Calu3 (cell line): ENCODE data around the gene HOXA10. TPM values are rescaled to one million over a fixed set of nuclear protein-coding genes. Genes with fewer than 3 reads are reported as not detected.

Experiments
- BruUV-seq: library from RNA; stranded (reverse); fragments of 400-500 nt; replicated peaks from 2 replicates; lab custom pipeline; 2021; lab: Mats Ljungman, UMichigan
- CTCF ChIA-PET: fragments of 300-600 bp; sonication (Branson Sonifier 250); formaldehyde crosslinking; loops from one replicate; lab custom pipeline; 2022; ENCODE audit warnings: antibody characterized with exemption; lab: Charles Lee
- DNase-seq: peaks from one replicate; pipeline ENCODE4 v3.0.0; 2022
- H3K27ac Mint-ChIP-seq: one replicate; pipeline ENCODE4 v1.8.0; 2022; ENCODE audit warnings: mixed read lengths; ENCODE audit not compliant: unreplicated experiment
- H3K27me3 Mint-ChIP-seq: one replicate; pipeline ENCODE4 v1.8.0; 2022; ENCODE audit warnings: mixed read lengths; ENCODE audit not compliant: unreplicated experiment
- H3K36me3 Mint-ChIP-seq: one replicate; pipeline ENCODE4 v1.8.0; 2022; ENCODE audit warnings: mild to moderate bottlenecking, moderate library complexity, mixed read lengths; ENCODE audit not compliant: insufficient read depth, unreplicated experiment
- H3K4me1 Mint-ChIP-seq: one replicate; pipeline ENCODE4 v1.8.0; 2022; ENCODE audit warnings: mild to moderate bottlenecking, low read depth, mixed read lengths; ENCODE audit not compliant: unreplicated experiment
- H3K4me3 Mint-ChIP-seq: one replicate; pipeline ENCODE4 v1.8.0; 2022; ENCODE audit warnings: mild to moderate bottlenecking, low read depth, moderate library complexity, mixed read lengths; ENCODE audit not compliant: unreplicated experiment
- H3K9me3 Mint-ChIP-seq: one replicate; pipeline ENCODE4 v1.8.0; 2022; ENCODE audit warnings: low read depth, mixed read lengths; ENCODE audit not compliant: unreplicated experiment
- CTCF ChIP-seq: fragments of 200-600 bp; IDR thresholded peaks from one replicate; pipeline ENCODE4 v1.8.0; 2022; ENCODE audit warnings: antibody characterized with exemption; ENCODE audit not compliant: unreplicated experiment
- intact Hi-C: fragments of 100-400 bp; cut with micrococcal nuclease; formaldehyde crosslinking; loops from one replicate; pipeline ENCODE4 v1.10.0; 2022; ENCODE audit not compliant: unreplicated experiment
- total RNA-seq: library from RNA; stranded (reverse); gene quantifications from 2 replicates; pipeline ENCODE4 v1.2.3, GENCODE V29; 2022

Gene HOXA10
- total RNA-seq, 1 experiment from 2014 or later: 11.8 TPM

GRCh38 chr7:27172315-27172774 lies 1.8 kb downstream of the HOXA10 start:
- peaks cover 37% of the 10 kb centered on the region for H3K4me1 Mint-ChIP-seq
- H3K9me3 Mint-ChIP-seq: no peaks in the 10 kb centered on the region
- no peak for TF ChIP-seq CTCF
- no peak for DNase-seq
- BruUV-seq: no TSS peak
- H3K27me3 Mint-ChIP-seq: no peaks in the 10 kb centered on the region
- intact Hi-C loops: no loop called here
- H3K27ac Mint-ChIP-seq: peak overlapping the region; percentile 22
- peaks cover 44% of the 10 kb centered on the region for H3K36me3 Mint-ChIP-seq
- H3K4me3 Mint-ChIP-seq: peak overlapping the region; percentile 72
- CTCF ChIA-PET: interaction anchor here (2.1 kb wide), 1 partner anchor 22 kb away, joined by 8 read pairs; no protein-coding TSS in a partner anchor

GRCh38 chr7:27171637-27172314 lies 2.3 kb downstream of the HOXA10 start:
- TF ChIP-seq CTCF: no peak
- BruUV-seq: no TSS peak
- Mint-ChIP-seq H3K4me1 (peaks cover 37% of the 10 kb centered on the region), H3K27me3 (no peaks in the 10 kb centered on the region), H3K4me3 (peak overlapping the region; percentile 72), H3K36me3 (peaks cover 44% of the 10 kb centered on the region), H3K9me3 (no peaks in the 10 kb centered on the region), H3K27ac (peak overlapping the region; percentile 22)
- intact Hi-C loops: no loop called here
- CTCF ChIA-PET: no interaction called here
- no peak for DNase-seq

GRCh38 chr7:27171325-27171636 lies 2.8 kb downstream of the HOXA10 start:
- no peak for TF ChIP-seq CTCF
- H3K4me1 Mint-ChIP-seq: peaks cover 37% of the 10 kb centered on the region
- no peak for DNase-seq
- intact Hi-C loops: no loop called here
- peaks cover 44% of the 10 kb centered on the region for H3K36me3 Mint-ChIP-seq
- H3K27me3 Mint-ChIP-seq: no peaks in the 10 kb centered on the region
- TSS peak; percentile 45 for BruUV-seq
- H3K27ac Mint-ChIP-seq: no peak overlapping the region
- CTCF ChIA-PET: no interaction called here
- no peaks in the 10 kb centered on the region for H3K9me3 Mint-ChIP-seq
- H3K4me3 Mint-ChIP-seq: peak overlapping the region; percentile 72

- no peaks in the 10 kb centered on the region for H3K9me3 Mint-ChIP-seq
- no peak for DNase-seq
- BruUV-seq: no TSS peak
- H3K27ac Mint-ChIP-seq: no peak overlapping the region
- H3K36me3 Mint-ChIP-seq: peaks cover 44% of the 10 kb centered on the region
- intact Hi-C loops: no loop called here
- no peak for TF ChIP-seq CTCF
- H3K4me3 Mint-ChIP-seq: peak overlapping the region; percentile 92
- H3K27me3 Mint-ChIP-seq: no peaks in the 10 kb centered on the region
- CTCF ChIA-PET: interaction anchor here (1.0 to 1.1 kb wide), 2 partner anchors 10 to 461 kb away, joined by 3 read pairs; no protein-coding TSS in a partner anchor
- H3K4me1 Mint-ChIP-seq: peaks cover 37% of the 10 kb centered on the region
Measured at GRCh38 chr7:27170426-27171324, 3.4 kb downstream of the HOXA10 start.
